BLaER1 treated with 17β-estradiol and CSF1 and Interleukin-3, amounts not matched to agents 10 nM and 100 nM (cell line): ENCODE measurements around the gene TXNDC8.

Experiments used
- H3K27ac ChIP-seq, 11 experiments: shearing (Covaris generic); formaldehyde crosslinking; 2 replicates each; pipeline ENCODE4 v1.8.1; 2022
- H3K27me3 ChIP-seq, 11 experiments: shearing (Covaris generic); formaldehyde crosslinking; 2 replicates each; pipeline ENCODE4 v1.8.1; 2022
- H3K36me3 ChIP-seq, 11 experiments: shearing (Covaris generic); formaldehyde crosslinking; 2 replicates each; pipeline ENCODE4 v1.8.1; 2022
- H3K4me1 ChIP-seq, 10 experiments: shearing (Covaris generic); formaldehyde crosslinking; 2 replicates each; pipeline ENCODE4 v1.8.1; 2022
- H3K4me2 ChIP-seq, 11 experiments: shearing (Covaris generic); formaldehyde crosslinking; 2 replicates each; pipeline ENCODE4 v1.8.1; 2022
- H3K4me3 ChIP-seq, 10 experiments: shearing (Covaris generic); formaldehyde crosslinking; 2 replicates each; pipeline ENCODE4 v1.8.1; 2022
- H3K9ac ChIP-seq, 11 experiments: shearing (Covaris generic); formaldehyde crosslinking; 2 replicates each; pipeline ENCODE4 v1.8.1; 2022
- H3K9me3 ChIP-seq, 11 experiments: shearing (Covaris generic); formaldehyde crosslinking; replicated peaks in 1 of 11; 2 replicates each; pipeline ENCODE4 v1.8.1; 2022
- H4K20me1 ChIP-seq, 11 experiments: shearing (Covaris generic); formaldehyde crosslinking; 2 replicates each; pipeline ENCODE4 v1.8.1; 2022
- Cebpa-rat ChIP-seq, 11 experiments: shearing (Covaris generic); IDR thresholded peaks; 2 replicates each; pipeline ENCODE4 v1.8.1; 2022

The TXNDC8 gene

DNA sequence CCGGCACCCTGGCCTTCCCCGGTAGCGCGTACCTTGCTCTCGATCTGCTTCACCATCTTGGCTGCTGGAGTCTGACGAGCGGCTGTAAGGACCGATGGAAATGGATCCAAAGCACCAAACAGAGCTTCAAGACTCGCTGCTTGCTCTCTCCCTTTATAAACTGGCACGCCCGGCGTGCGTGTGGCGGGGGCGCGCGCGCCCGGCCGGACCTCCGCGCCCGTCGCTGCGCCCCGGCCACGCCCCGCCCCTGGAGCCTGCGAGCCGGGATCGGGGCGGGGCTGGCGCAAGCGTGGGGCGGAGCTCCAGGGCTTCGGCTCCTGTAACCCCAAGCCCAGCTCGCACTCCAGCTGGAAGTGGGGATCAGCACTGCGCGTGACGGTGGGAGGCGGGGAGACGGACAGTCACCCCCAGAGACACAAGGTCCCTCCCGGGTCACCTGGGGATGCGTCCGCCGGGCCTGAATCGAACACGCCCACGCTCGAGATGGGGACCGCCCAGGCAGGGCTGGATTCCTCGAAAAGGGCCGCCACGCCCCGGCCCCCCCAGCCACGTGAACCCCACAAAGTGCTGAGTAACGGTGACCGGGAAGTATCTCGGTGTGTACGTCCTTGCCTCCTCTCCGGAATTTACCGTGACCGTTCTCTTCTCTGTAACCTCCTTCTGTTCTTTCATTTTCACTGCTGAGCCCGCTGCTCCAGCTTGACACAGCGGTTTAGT, 81.1 kb downstream of the TXNDC8 start, which contains the start of gene TXN:
Gene TXN (minus strand): TSS at position 128 of the 717 bp plus-strand sequence. CDS start 72 bp downstream, at position 56.
- Histone ChIP-seq H3K9me3 (no peaks in the 10 kb centered on the region), H3K27ac (peak within 1 kb of the TSS; percentile 69 to 96 (median 91)), H3K36me3 (peaks cover 0 to 19% (median 5%) of the 10 kb centered on the region in 11 experiments; a peak in 10 of 22 replicates), H3K4me2 (peak within 1 kb of the TSS; percentile 74 to 98 (median 90)), H3K27me3 (no peaks in the 10 kb centered on the region), H3K4me3 (peak within 1 kb of the TSS; percentile 79 to 96 (median 93)), H3K9ac (peak within 1 kb of the TSS; percentile 85 to 97 (median 93)), H4K20me1 (peaks cover 36 to 46% (median 43%) of the 10 kb centered on the region in 11 experiments), H3K4me1 (peaks cover 27 to 53% (median 30%) of the 10 kb centered on the region in 10 experiments)
- no peak for TF ChIP-seq Cebpa-rat (IDR thresholded peaks at IDR 0.05)

DNA sequence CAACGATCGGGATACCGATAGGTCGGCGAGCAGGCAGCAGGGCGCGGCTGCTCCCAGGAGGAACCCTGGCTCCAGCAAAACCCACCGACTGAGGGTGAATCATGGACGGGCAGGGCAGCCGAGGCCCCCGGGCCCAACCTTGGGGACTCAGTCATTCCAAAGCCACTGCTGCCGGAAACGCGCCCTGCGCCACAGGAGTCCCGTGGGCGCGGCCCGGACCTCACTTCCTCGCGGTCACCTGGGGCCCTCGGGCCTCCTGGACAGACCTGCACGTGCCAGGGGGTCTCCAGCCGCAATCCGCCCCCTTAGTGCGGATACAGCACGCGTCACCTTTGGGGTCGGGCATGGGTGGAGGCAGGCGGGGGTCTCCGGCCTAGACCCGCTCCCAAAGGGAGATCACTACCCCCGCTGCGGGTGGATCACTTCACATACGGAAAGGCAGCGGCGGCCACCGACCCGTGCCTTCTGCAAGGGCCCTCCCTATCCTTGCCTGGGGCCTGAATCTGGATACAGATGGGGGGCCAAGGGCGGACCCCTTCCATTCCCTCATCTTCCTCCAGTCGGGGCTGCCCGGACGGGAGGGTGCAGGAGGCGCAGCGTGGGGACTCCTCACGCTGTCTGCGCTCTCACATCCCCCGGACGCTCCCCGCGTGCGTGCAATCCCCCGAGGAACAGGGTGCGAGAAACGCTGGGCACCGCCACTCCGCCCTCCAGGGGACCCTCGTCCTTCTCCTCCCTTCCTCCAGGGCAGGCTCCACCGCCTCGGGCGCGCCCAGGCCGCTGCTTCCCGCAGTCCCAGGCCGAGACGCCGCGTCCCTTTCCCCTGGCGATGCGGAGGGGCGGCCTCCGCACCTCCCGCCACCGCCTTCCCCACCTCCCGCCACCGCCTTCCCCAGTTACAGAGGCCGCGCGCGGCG, 81.9 kb downstream of the TXNDC8 start:
- H3K27ac ChIP-seq, result peak overlapping the region; percentile 69 to 96 (median 91)
- H4K20me1 ChIP-seq, result peaks cover 40 to 54% (median 51%) of the 10 kb centered on the region in 11 experiments
- no peaks in the 10 kb centered on the region for H3K9me3 ChIP-seq
- peak overlapping the region; percentile 74 to 98 (median 90) for H3K4me2 ChIP-seq
- peak overlapping the region; percentile 79 to 96 (median 93) for H3K4me3 ChIP-seq
- H3K9ac ChIP-seq, result peak overlapping the region; percentile 85 to 97 (median 93)
- peaks cover 27 to 53% (median 30%) of the 10 kb centered on the region in 10 experiments for H3K4me1 ChIP-seq
- H3K27me3 ChIP-seq, result no peaks in the 10 kb centered on the region
- peaks cover 6 to 25% (median 12%) of the 10 kb centered on the region in 11 experiments; a peak in 21 of 22 replicates for H3K36me3 ChIP-seq
- no peak for TF ChIP-seq Cebpa-rat (IDR thresholded peaks at IDR 0.05)

GRCh38 chr9:110255034-110255462, 82.6 kb downstream of the TXNDC8 start:
- H4K20me1 ChIP-seq, result peaks cover 45 to 61% (median 58%) of the 10 kb centered on the region in 11 experiments
- peaks cover 27 to 53% (median 30%) of the 10 kb centered on the region in 10 experiments for H3K4me1 ChIP-seq
- H3K9ac ChIP-seq, result peak overlapping the region; percentile 85 to 97 (median 93)
- no peaks in the 10 kb centered on the region for H3K9me3 ChIP-seq
- peak overlapping the region; percentile 69 to 96 (median 91) for H3K27ac ChIP-seq
- TF ChIP-seq Cebpa-rat (IDR thresholded peaks at IDR 0.05), result no peak
- H3K27me3 ChIP-seq, result no peaks in the 10 kb centered on the region
- H3K4me2 ChIP-seq, result peak overlapping the region; percentile 74 to 98 (median 90)
- H3K4me3 ChIP-seq, result peak overlapping the region; percentile 79 to 96 (median 93)
- H3K36me3 ChIP-seq, result peaks cover 13 to 32% (median 18%) of the 10 kb centered on the region in 11 experiments

DNA sequence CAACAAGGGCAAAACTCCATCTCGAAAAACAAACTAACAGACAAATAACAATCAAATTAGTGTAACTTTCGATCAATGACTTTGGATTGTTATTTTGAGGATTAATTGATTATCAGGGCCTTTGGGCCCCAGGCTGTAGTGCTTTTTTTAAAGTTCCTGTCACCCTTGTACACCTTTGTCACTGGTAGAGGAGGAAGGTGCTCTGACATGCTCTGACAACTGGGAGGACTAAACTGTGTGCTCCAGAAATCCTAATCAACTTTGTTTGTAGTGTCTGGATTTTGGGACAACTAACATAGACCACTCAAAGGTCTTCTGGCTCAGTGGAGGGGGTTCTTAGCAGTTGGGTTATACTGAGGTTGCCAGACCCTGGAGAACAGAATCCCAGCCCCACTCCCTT, 83.2 kb downstream of the TXNDC8 start:
- peak overlapping the region in 10 of 11 experiments; percentile 69 to 96 (median 90); a peak in 13 of 22 replicates for H3K27ac ChIP-seq
- peaks cover 27 to 53% (median 30%) of the 10 kb centered on the region in 10 experiments for H3K4me1 ChIP-seq
- H3K4me3 ChIP-seq, result peak overlapping the region; percentile 79 to 96 (median 93)
- H3K9ac ChIP-seq, result peak overlapping the region; percentile 85 to 97 (median 93)
- H4K20me1 ChIP-seq, result peaks cover 50 to 67% (median 63%) of the 10 kb centered on the region in 11 experiments
- H3K9me3 ChIP-seq, result no peaks in the 10 kb centered on the region
- no peaks in the 10 kb centered on the region for H3K27me3 ChIP-seq
- no peak for TF ChIP-seq Cebpa-rat (IDR thresholded peaks at IDR 0.05)
- peak overlapping the region; percentile 74 to 98 (median 90) for H3K4me2 ChIP-seq
- peaks cover 18 to 38% (median 24%) of the 10 kb centered on the region in 11 experiments for H3K36me3 ChIP-seq
